K562 (cell line): ENCODE measurements around the gene PPP1R14C. TPM values are rescaled to one million over a fixed set of nuclear protein-coding genes. Genes with fewer than 3 reads are reported as not detected.

Experiments used
- ATAC-seq: fragments of 200-7000 bp; cut with Tn5 transposase; 3 replicates; pipeline ENCODE4 v1.9.1; 2020; ENCODE audit warnings: moderate library complexity
- BruUV-seq: library from RNA; stranded (reverse); fragments of 400-500 nt; replicated peaks from 2 replicates; lab custom pipeline; 2021; lab: Mats Ljungman, UMichigan
- CTCF ChIA-PET: fragments of 300-600 bp; formaldehyde crosslinking; extraction: SDS; loops from one replicate; lab custom pipeline; 2021; ENCODE audit warnings: low intra/inter-chr PET ratio; lab: Yijun Ruan, JAX
- POLR2A ChIA-PET: fragments of 300-600, 350-650 bp; sonication (Branson Sonifier 250); formaldehyde crosslinking; extraction: SDS; loops from one replicate; lab custom pipeline; 2021; ENCODE audit warnings: antibody characterized with exemption, inconsistent platforms; lab: Yijun Ruan, JAX
- DNase-seq, 4 experiments: peaks; one replicate each; pipeline versions ENCODE4 v3.0.0 to v3.0.0-alpha.2; 2011 to 2018; ENCODE audit warnings: low spot score in 3 of 4, mixed read lengths in 3 of 4; ENCODE audit errors: extremely low read depth in 1 of 4
- FAIRE-seq: peaks from 2 replicates; lab custom pipeline; 2011; peaks lifted over from hg19 to GRCh38; lab: Jason Lieb, UNC
- H2AFZ ChIP-seq: 2 replicates; pipeline ENCODE4 v1.6.0; 2011; ENCODE audit warnings: low read depth, low read length, control low read depth, inconsistent platforms
- H3K27ac ChIP-seq: fragments of 200-600 bp; 3 replicates; pipeline ENCODE4 v1.8.0; 2011; ENCODE audit warnings: low read depth, mild to moderate bottlenecking, control low read depth, inconsistent platforms, low read length, moderate library complexity, mixed read lengths; ENCODE audit errors: extremely low read depth
- H3K27me3 ChIP-seq, 2 experiments: fragments of 300-600 bp in 1 of 2; 2 replicates in 1 of 2; 3 replicates in 1 of 2; pipeline versions ENCODE4 v1.6.0 to v1.8.0; 2011; ENCODE audit warnings: inconsistent platforms in 2 of 2, low read length in 2 of 2, mild to moderate bottlenecking in 1 of 2, mixed read lengths in 1 of 2, moderate library complexity in 1 of 2; ENCODE audit not compliant: control insufficient read depth in 2 of 2, insufficient read depth in 2 of 2
- H3K36me3 ChIP-seq: fragments of 300-600 bp; 3 replicates; pipeline ENCODE4 v1.8.0; 2011; ENCODE audit warnings: mild to moderate bottlenecking, low read length, inconsistent platforms; ENCODE audit not compliant: control insufficient read depth, insufficient read depth
- H3K4me1 ChIP-seq, 2 experiments: fragments of 200-600 bp in 1 of 2; replicated peaks in 1 of 2; 2 replicates in 1 of 2; 3 replicates in 1 of 2; pipeline versions ENCODE4 v1.5.1 to v1.8.0; 2011; ENCODE audit warnings: inconsistent platforms in 2 of 2, low read length in 2 of 2, mild to moderate bottlenecking in 1 of 2, mixed read lengths in 1 of 2, moderate library complexity in 1 of 2; ENCODE audit not compliant: control insufficient read depth in 2 of 2, insufficient read depth in 2 of 2
- H3K4me2 ChIP-seq: 2 replicates; pipeline ENCODE4 v1.6.1; 2011; ENCODE audit warnings: low read length, control low read depth, inconsistent platforms, mixed read lengths; ENCODE audit not compliant: insufficient read depth
- H3K4me3 ChIP-seq: fragments of 200-600 bp; sonication (generic), shearing (Covaris generic); 2 replicates; pipeline ENCODE4 v1.5.1; 2016; ENCODE audit warnings: control low read depth, inconsistent platforms
- H3K79me2 ChIP-seq: fragments of 200-600 bp; 3 replicates; pipeline ENCODE4 v1.8.0; 2011; ENCODE audit warnings: low read length, inconsistent platforms; ENCODE audit not compliant: control insufficient read depth, insufficient read depth
- H3K9ac ChIP-seq, 2 experiments: 2 replicates each; pipeline versions ENCODE4 v1.6.0 to v1.6.1; 2011; ENCODE audit warnings: low read depth in 2 of 2, low read length in 2 of 2, control low read depth in 1 of 2, inconsistent platforms in 1 of 2, mild to moderate bottlenecking in 1 of 2, mixed read lengths in 1 of 2; ENCODE audit not compliant: insufficient read depth in 1 of 2
- H3K9me1 ChIP-seq: one replicate; pipeline ENCODE4 v1.6.0; 2011; ENCODE audit warnings: inconsistent platforms, mild to moderate bottlenecking, low read length, moderate library complexity; ENCODE audit not compliant: control insufficient read depth, insufficient read depth
- H3K9me3 ChIP-seq: replicated peaks from 2 replicates; pipeline ENCODE4 v1.5.1; 2011; ENCODE audit warnings: low read depth, low read length, inconsistent platforms; ENCODE audit not compliant: control insufficient read depth, insufficient read depth
- H4K20me1 ChIP-seq: replicated peaks from 2 replicates; pipeline ENCODE4 v1.6.1; 2011; ENCODE audit warnings: low read length, inconsistent platforms, mixed read lengths; ENCODE audit not compliant: control insufficient read depth, insufficient read depth
- CEBPB ChIP-seq: fragments of 450-650 bp; IDR thresholded peaks from 2 replicates; pipeline ENCODE4 v1.6.1; 2016; ENCODE audit warnings: missing genetic modification characterization, missing compliant biosample characterization
- EHMT2 ChIP-seq: fragments of 450-650 bp; IDR thresholded peaks from 2 replicates; pipeline ENCODE4 v1.6.1; 2018; ENCODE audit warnings: antibody characterized with exemption
- GATAD2A ChIP-seq: fragments of 450-650 bp; IDR thresholded peaks from 2 replicates; pipeline ENCODE4 v1.6.1; 2017
- MEF2A ChIP-seq: IDR thresholded peaks from 2 replicates; pipeline ENCODE4 v1.6.1; 2011; ENCODE audit warnings: low read depth, mild to moderate bottlenecking, low read length, moderate library complexity; ENCODE audit not compliant: control insufficient read depth
- MEF2D ChIP-seq: conservative IDR thresholded peaks from 2 replicates; pipeline ENCODE4 v1.6.1; 2016; ENCODE audit warnings: low read depth, missing genetic modification characterization, missing compliant biosample characterization
- PHF8 ChIP-seq: fragments of 200-600 bp; sonication (generic); IDR thresholded peaks from 2 replicates; pipeline ENCODE4 v1.6.1; 2012; ENCODE audit warnings: mixed run types, mild to moderate bottlenecking, inconsistent platforms, low read length, moderate library complexity, borderline replicate concordance
- RBBP5 ChIP-seq: fragments of 200-600 bp; sonication (generic); IDR thresholded peaks from 2 replicates; pipeline ENCODE4 v1.6.1; 2012; ENCODE audit warnings: borderline replicate concordance, mild to moderate bottlenecking, low read length, control low read depth, inconsistent platforms; ENCODE audit not compliant: insufficient read depth, poor library complexity, severe bottlenecking
- WGBS: fragments of 100-300 bp; shearing (Covaris generic); methylation state at CpG from one replicate; pipeline ENCODE4 v1.1.6; 2016; ENCODE audit warnings: low coverage, mixed read lengths; ENCODE audit not compliant: insufficient coverage; ENCODE audit errors: missing lambda C conversion rate; 5-methylcytosine and 5-hydroxymethylcytosine counted together
- in situ Hi-C: fragments of 300-500 bp; cut with MboI; formaldehyde crosslinking; loops from 4 replicates; pipeline ENCODE4 v1.15.0; 2018; ENCODE audit warnings: inconsistent platforms, mixed read lengths
- intact Hi-C: fragments of 100-400 bp; cut with micrococcal nuclease; formaldehyde crosslinking; loops from 2 replicates; pipeline ENCODE4 v1.14.2; 2022
- polyA plus RNA-seq, 8 experiments: library from polyadenylated mRNA; depleted of rRNA in 4 of 8; stranded (reverse) in 5 of 8; unstranded in 3 of 8; fragments of >200 nt; fragmentation: Nextera tagmentation in 2 of 8; fragmentation: Illumina TruSeq in 1 of 8; extraction: Ambion mirVana in 2 of 8; extraction: Trizol in 1 of 8; gene quantifications; 2 replicates each; pipeline versions ENCODE4 v1.2.1 to v1.2.3, GENCODE V29; 2011 to 2014; ENCODE audit warnings: inconsistent platforms in 1 of 8, missing spikeins in 1 of 8
- total RNA-seq, 7 experiments: library from RNA; depleted of rRNA in 6 of 7; stranded (reverse); fragments of >200 nt in 6 of 7; fragmentation: Illumina TruSeq in 2 of 7; extraction: Trizol in 2 of 7; gene quantifications; 2 replicates each; pipeline versions ENCODE4 v1.2.1 to v1.2.3, GENCODE V29; 2011 to 2021; ENCODE audit warnings: low replicate concordance in 1 of 7

Gene PPP1R14C
- total and polyA plus RNA-seq, 9 of the 15 experiments (the other 6 are each of a cell fraction or from before 2014, with no cell fraction given): 4.5 to 16.6 (median 11.9) TPM

DNA sequence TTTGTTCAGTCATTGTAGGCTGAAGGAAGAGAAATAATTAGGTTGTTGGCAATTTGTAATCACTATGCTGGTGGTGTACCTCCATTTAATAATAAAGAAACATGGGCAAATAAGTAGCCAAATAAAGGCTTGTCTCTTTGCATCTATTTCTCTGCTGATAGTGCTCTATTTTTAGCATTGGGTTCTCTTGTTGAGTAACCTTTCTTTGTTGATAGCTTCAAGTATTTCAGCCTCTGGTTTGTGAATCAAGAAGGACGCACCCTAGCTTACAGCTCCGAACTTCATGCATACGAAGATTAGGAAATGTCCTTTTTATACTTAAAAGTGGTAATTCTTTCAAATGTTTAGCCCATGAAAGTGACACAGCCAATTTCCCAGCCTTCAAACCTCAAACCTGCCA, 2.6 kb downstream of the PPP1R14C start:
- peak overlapping the region; percentile 22; the same call in 2 of the 3 replicates for H3K27ac ChIP-seq
- intact Hi-C loops: no loop called here
- BruUV-seq: no TSS peak
- no peaks in the 10 kb centered on the region for H3K9me3 ChIP-seq
- CTCF ChIA-PET: no interaction called here
- no peak for FAIRE-seq
- TF ChIP-seq MEF2D (tag) (peak; percentile 81), RBBP5 (peak; percentile 13), PHF8 (no peak), EHMT2 (0 out of 2 replicates have a peak, but pooled peaks have one; percentile 36), CEBPB (tag) (peak; percentile 38; the same call in 1 of the 2 replicates), MEF2A (peak; percentile 78), GATAD2A (no peak)
- TF ChIP-seq, all 486 proteins: peak for 5
- H3K9ac ChIP-seq: peak overlapping the region in 1 of 2 experiments; percentile 55; a peak in 2 of 4 replicates
- H3K4me1 ChIP-seq: peaks cover 40 to 45% of the 10 kb centered on the region in 2 experiments
- H3K79me2 ChIP-seq: peaks cover 65% of the 10 kb centered on the region
- H4K20me1 ChIP-seq: no peaks in the 10 kb centered on the region
- H3K4me2 ChIP-seq: peak overlapping the region; percentile 77
- DNase-seq (no peak), ATAC-seq (no peak)
- 31% methylated on average over 3 of the region's 3 CpGs for WGBS
- POLR2A ChIA-PET: interaction anchor here (1.1 to 3.9 kb wide), 6 partner anchors 10 to 178 kb away, joined by 3 to 20 read pairs (median 3); no protein-coding TSS in a partner anchor
- H3K4me3 ChIP-seq: no peak overlapping the region
- H3K27me3 ChIP-seq: peaks cover 6 to 18% of the 10 kb centered on the region in 2 experiments; a peak in 4 of 5 replicates
- no peaks in the 10 kb centered on the region; the same call in 2 of the 3 replicates for H3K36me3 ChIP-seq
- in situ Hi-C loops: no loop called here
- no peaks in the 10 kb centered on the region for H3K9me1 ChIP-seq
- H2AFZ ChIP-seq: 0 out of 2 replicates have a peak overlapping the region, but pooled peaks have one; percentile 26
